Measurements from ENCODE around the gene HJURP. TPM values are rescaled to one million over a fixed set of nuclear protein-coding genes. Genes with fewer than 3 reads are reported as not detected.

Gene HJURP
- total and polyA plus RNA-seq, 2 donors (not counting 3 experiments of a cell fraction or from before 2014, with no cell fraction given), result 34.4 to 60.9 TPM

GRCh38 chr2:233829193-233830110, 24.9 kb downstream of the HJURP start:
- Histone ChIP-seq H3K9me3 (replicated peaks; ENCODE audit: control insufficient read depth, insufficient read depth, low read length) (no peaks in the 10 kb centered on the region), H3K9ac (replicated peaks; ENCODE audit: extremely low read depth, insufficient read depth, low read length) (no peak overlapping the region), H3K4me1 (ENCODE audit: control insufficient read depth, extremely low read depth, insufficient read depth, low read length) (no peaks in the 10 kb centered on the region), H3K27ac (ENCODE audit: insufficient read depth, low read depth, low read length) (no peak overlapping the region), H3K79me2 (ENCODE audit: control insufficient read depth, insufficient read depth, low read length) (no peaks in the 10 kb centered on the region), H3K36me3 (ENCODE audit: control insufficient read depth in 2 of 2, extremely low read depth in 1 of 2, insufficient read depth in 2 of 2, low read length in 2 of 2) (no peaks in the 10 kb centered on the region), H3K27me3 (ENCODE audit: control insufficient read depth in 2 of 2, insufficient read depth in 2 of 2, low read length in 2 of 2) (no peaks in the 10 kb centered on the region), H3K4me2 (ENCODE audit: insufficient read depth, low read length) (no peak overlapping the region), H4K20me1 (replicated peaks; ENCODE audit: control insufficient read depth, extremely low read depth, insufficient read depth, low read length) (no peaks in the 10 kb centered on the region), H3K9me1 (replicated peaks; ENCODE audit: control insufficient read depth, extremely low read depth, insufficient read depth, low read length) (no peaks in the 10 kb centered on the region), H2AFZ (ENCODE audit: low read depth, low read length) (no peak overlapping the region), H3K4me3 (replicated peaks in 1 of 3; ENCODE audit: insufficient read depth in 1 of 3, low read depth in 1 of 3, low read length in 3 of 3) (no peak overlapping the region)
- dilution Hi-C loops (cut with MboI; ENCODE audit: extremely low pct_ligation_motif_present, low sequenced_read_pairs), result no loop called here
- intact Hi-C loops (cut with micrococcal nuclease), result loop anchor here (10.0 kb wide), 1 partner anchor 545 kb away; no protein-coding TSS in a partner anchor
- DNase-seq (ENCODE audit: low read depth, low spot score) (no peak), FAIRE-seq (no peak)
- no TSS peak for BruUV-seq (replicated peaks)
- ChIA-PET CTCF (no interaction called here), POLR2A (no interaction called here)
- no peak for TF ChIP-seq MYC (IDR thresholded peaks at IDR 0.05; ENCODE audit: low read depth, low read length)
- no peak for TF ChIP-seq EZH2 (IDR thresholded peaks at IDR 0.05; ENCODE audit: borderline replicate concordance, low read depth, low read length, severe bottlenecking)
- TF ChIP-seq POLR2A (IDR thresholded peaks at IDR 0.05; ENCODE audit: low read depth, low read length), result no peak
- no peak for TF ChIP-seq FOS (IDR thresholded peaks at IDR 0.05; ENCODE audit: borderline replicate concordance, insufficient read depth, low read length)
- TF ChIP-seq CTCF (IDR thresholded peaks at IDR 0.05; ENCODE audit: extremely low read depth in 1 of 2, insufficient read depth in 1 of 2, low read depth in 1 of 2, low read length in 2 of 2), result no peak
- no peak for TF ChIP-seq JUN (IDR thresholded peaks at IDR 0.05; ENCODE audit: borderline replicate concordance, insufficient read depth, insufficient read length, low read depth)
- TF ChIP-seq POLR2AphosphoS5 (IDR thresholded peaks at IDR 0.05; ENCODE audit: insufficient read depth, low read depth, low read length), result no peak
- no peak for TF ChIP-seq MAX (IDR thresholded peaks at IDR 0.05; ENCODE audit: insufficient read depth, insufficient read length)
